SU-DHL-6 (cell line): ENCODE results near the gene CTDP1.

Experiments
- H2AFZ ChIP-seq: fragments of 200-600 bp; sonication (generic); 2 replicates; pipeline ENCODE4 v1.6.1; 2014; ENCODE audit warnings: low read depth, mild to moderate bottlenecking, moderate library complexity, mixed read lengths, antibody characterized with exemption, low read length; ENCODE audit not compliant: severe bottlenecking
- H3F3A ChIP-seq: fragments of 200-600 bp; shearing (Covaris generic); 2 replicates; pipeline ENCODE4 v1.6.0; 2016; ENCODE audit warnings: antibody characterized with exemption, mild to moderate bottlenecking; ENCODE audit not compliant: insufficient read depth
- H3K27ac ChIP-seq: fragments of 200-600 bp; sonication (generic); 2 replicates; pipeline ENCODE4 v1.5.1; 2016; ENCODE audit warnings: low read depth, mild to moderate bottlenecking, low read length, moderate library complexity, mixed read lengths
- H3K27me3 ChIP-seq: fragments of 200-600 bp; sonication (generic), shearing (Covaris generic); 2 replicates; pipeline ENCODE4 v1.6.0; 2014; ENCODE audit warnings: mild to moderate bottlenecking, low read length
- H3K36me3 ChIP-seq: fragments of 200-600 bp; sonication (generic); 2 replicates; pipeline ENCODE4 v1.6.1; 2014; ENCODE audit warnings: mild to moderate bottlenecking, low read length, mixed read lengths
- H3K4me2 ChIP-seq: fragments of 300-600, 200-600 bp; shearing (Covaris generic), sonication (generic); 2 replicates; pipeline ENCODE4 v1.6.0; 2014; ENCODE audit warnings: low read length, low read depth, mild to moderate bottlenecking; ENCODE audit not compliant: poor library complexity, severe bottlenecking
- H3K4me3 ChIP-seq: fragments of 200-600 bp; sonication (generic); 2 replicates; pipeline ENCODE4 v1.5.1; 2014; ENCODE audit warnings: antibody characterized with exemption, low read length, mild to moderate bottlenecking, mixed read lengths; ENCODE audit not compliant: insufficient read depth, poor library complexity, severe bottlenecking
- H3K79me2 ChIP-seq: fragments of 200-600 bp; sonication (generic); 2 replicates; pipeline ENCODE4 v1.6.1; 2014; ENCODE audit warnings: mild to moderate bottlenecking, low read length, moderate library complexity; ENCODE audit not compliant: insufficient read depth
- H3K9ac ChIP-seq: fragments of 200-600 bp; sonication (generic); 2 replicates; pipeline ENCODE4 v1.7.0; 2014; ENCODE audit warnings: mild to moderate bottlenecking, low read length
- H3K9me2 ChIP-seq: fragments of 200-600 bp; sonication (generic); replicated peaks from 2 replicates; pipeline ENCODE4 v1.6.1; 2014; ENCODE audit warnings: low read length; ENCODE audit not compliant: insufficient read depth
- H3K9me3 ChIP-seq: fragments of 200-600 bp; sonication (generic); 2 replicates; pipeline ENCODE4 v1.6.1; 2014; ENCODE audit warnings: low read length, mixed read lengths; ENCODE audit not compliant: insufficient read depth
- H4K20me1 ChIP-seq: fragments of 200-600 bp; sonication (generic); 2 replicates; pipeline ENCODE4 v1.6.1; 2014; ENCODE audit warnings: low read depth, mild to moderate bottlenecking, antibody characterized with exemption, low read length, moderate library complexity, mixed read lengths
- CTCF ChIP-seq: fragments of 200-600 bp; sonication (generic); IDR thresholded peaks from one replicate; pipeline ENCODE4 v1.5.1; 2017; ENCODE audit warnings: antibody characterized with exemption, mild to moderate bottlenecking, low read length, moderate library complexity; ENCODE audit not compliant: insufficient read depth, poor library complexity, severe bottlenecking
- EZH2phosphoT487 ChIP-seq: fragments of 200-600 bp; sonication (generic), shearing (Covaris generic); conservative IDR thresholded peaks from 2 replicates; pipeline ENCODE4 v1.6.1; 2018; ENCODE audit warnings: mild to moderate bottlenecking, antibody characterized with exemption, low read length, moderate library complexity, mixed read lengths

Gene CTDP1

DNA sequence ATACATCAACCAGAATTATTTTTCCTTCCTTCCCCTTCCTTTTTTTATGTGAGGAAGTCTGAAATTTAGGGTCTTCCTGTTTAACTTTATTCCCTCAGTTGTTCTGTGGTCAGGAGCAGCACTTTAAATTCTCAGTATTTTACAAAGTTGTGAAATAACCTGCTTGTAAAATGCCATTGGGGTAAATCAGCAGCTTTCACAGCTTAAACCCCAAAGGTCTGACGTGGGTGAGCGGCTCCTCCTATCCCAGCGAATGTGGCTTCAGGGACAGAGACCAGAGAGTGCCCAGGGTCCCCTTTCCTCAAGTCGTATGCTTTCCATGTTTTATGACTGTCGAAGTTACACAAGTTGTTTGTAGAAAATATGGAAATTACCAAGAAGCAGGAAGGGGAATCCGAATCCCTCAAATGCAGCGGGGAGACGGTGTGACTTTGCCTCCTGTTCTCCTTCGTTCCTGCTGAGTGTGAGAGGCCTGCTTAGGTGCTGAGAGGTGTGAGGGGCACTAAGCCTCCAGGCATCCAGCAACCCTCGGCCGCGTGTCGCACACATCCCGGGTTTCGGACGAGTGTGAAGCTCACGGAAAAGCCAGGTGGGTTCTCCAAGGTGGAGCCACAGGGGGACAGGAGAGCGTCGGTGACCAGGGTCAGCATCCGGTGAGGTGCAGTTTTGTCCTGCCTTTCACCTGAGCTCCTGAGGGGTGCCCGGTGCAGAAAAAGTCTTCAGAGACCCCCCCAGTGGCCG, 107.4 kb downstream of the CTDP1 start:
- TF ChIP-seq EZH2phosphoT487 = no peak
- TF ChIP-seq CTCF = no peak
- Histone ChIP-seq H3K27ac (no peak overlapping the region), H3K79me2 (no peaks in the 10 kb centered on the region), H3K27me3 (no peaks in the 10 kb centered on the region), H3F3A (no peaks in the 10 kb centered on the region), H4K20me1 (no peaks in the 10 kb centered on the region), H3K9me2 (no peaks in the 10 kb centered on the region), H3K36me3 (no peaks in the 10 kb centered on the region), H3K4me3 (no peak overlapping the region), H2AFZ (no peak overlapping the region), H3K4me2 (no peak overlapping the region), H3K9me3 (no peaks in the 10 kb centered on the region), H3K9ac (no peak overlapping the region)

DNA sequence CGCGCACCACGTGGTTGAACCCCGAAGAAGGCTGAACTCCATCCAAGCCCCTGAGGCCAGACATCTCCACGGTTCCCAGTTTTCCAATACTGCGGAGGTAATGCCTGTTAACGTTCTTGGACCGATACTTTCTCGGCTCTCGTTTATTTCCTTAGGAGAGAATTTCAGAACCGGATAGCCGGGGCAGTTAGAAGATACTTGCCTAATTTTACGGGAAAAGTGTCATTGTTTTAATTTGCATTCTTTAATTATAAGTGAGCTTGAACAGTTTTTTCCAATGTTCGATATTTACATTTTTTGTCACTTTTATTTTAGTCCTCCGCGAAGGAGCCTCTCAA, 107.9 kb downstream of the CTDP1 start:
- Histone ChIP-seq H3K9me3 (no peaks in the 10 kb centered on the region), H3K4me2 (no peak overlapping the region), H3K9ac (no peak overlapping the region), H3K9me2 (no peaks in the 10 kb centered on the region), H3K27ac (no peak overlapping the region), H3K79me2 (no peaks in the 10 kb centered on the region), H3K36me3 (no peaks in the 10 kb centered on the region), H2AFZ (no peak overlapping the region), H3K4me3 (no peak overlapping the region), H3K27me3 (no peaks in the 10 kb centered on the region), H4K20me1 (no peaks in the 10 kb centered on the region), H3F3A (no peaks in the 10 kb centered on the region)
- TF ChIP-seq CTCF = no peak
- TF ChIP-seq EZH2phosphoT487 = no peak

- Histone ChIP-seq H3K9me2 (no peaks in the 10 kb centered on the region), H3K79me2 (no peaks in the 10 kb centered on the region), H3K27ac (no peak overlapping the region), H4K20me1 (no peaks in the 10 kb centered on the region), H3K9ac (no peak overlapping the region), H3K4me2 (no peak overlapping the region), H3K36me3 (no peaks in the 10 kb centered on the region), H3K27me3 (no peaks in the 10 kb centered on the region), H3F3A (no peaks in the 10 kb centered on the region), H3K9me3 (no peaks in the 10 kb centered on the region), H3K4me3 (no peak overlapping the region), H2AFZ (no peak overlapping the region)
- no peak for TF ChIP-seq EZH2phosphoT487
Measured at GRCh38 chr18:79787865-79788733, 108.5 kb downstream of the CTDP1 start.

GRCh38 chr18:79788734-79789085, 109.1 kb downstream of the CTDP1 start:
- H2AFZ ChIP-seq = no peak overlapping the region
- no peaks in the 10 kb centered on the region for H3K27me3 ChIP-seq
- no peaks in the 10 kb centered on the region for H3K9me2 ChIP-seq

More at GRCh38 chr18:79788734-79789085, 109.1 kb downstream of the CTDP1 start:
- H3K9me3 ChIP-seq = no peaks in the 10 kb centered on the region
- H3K4me2 ChIP-seq = no peak overlapping the region
- no peak for TF ChIP-seq EZH2phosphoT487
- no peak for TF ChIP-seq CTCF
- no peaks in the 10 kb centered on the region for H4K20me1 ChIP-seq
- no peak overlapping the region for H3K9ac ChIP-seq
- no peaks in the 10 kb centered on the region for H3K36me3 ChIP-seq
- H3K4me3 ChIP-seq = no peak overlapping the region
- H3K27ac ChIP-seq = no peak overlapping the region
- H3F3A ChIP-seq = no peaks in the 10 kb centered on the region
- no peaks in the 10 kb centered on the region for H3K79me2 ChIP-seq
